Natural killer cell (primary cell): ENCODE results near the gene GPR82. TPM values are rescaled to one million over a fixed set of nuclear protein-coding genes. Genes with fewer than 3 reads are reported as not detected.
"Not testable (repeated sequence)": the region's sequence is repeated elsewhere in the genome, so short reads cannot be mapped to it uniquely, and the experiment has no call there.

ENCODE experiments used
- ATAC-seq, 3 donors: fragments of 150-1000 bp in 2 of 3; fragments of 200-7000 bp in 1 of 3; cut with Tn5 transposase; 1 replicate in 1 of 3; 2 replicates in 2 of 3; pipeline ENCODE4 v1.10.0; 2021; ENCODE audit warnings: mild to moderate bottlenecking in 2 of 3, moderate library complexity in 2 of 3
- DNase-seq, 2 donors: peaks; one replicate each; pipeline versions ENCODE4 v3.0.0 to v3.0.0-alpha.2; 2013 to 2021; ENCODE audit warnings: mixed read lengths in 1 of 2
- H3K27ac ChIP-seq: one replicate; pipeline ENCODE4 v1.5.1; 2013; ENCODE audit warnings: mild to moderate bottlenecking, low read length
- H3K27me3 ChIP-seq: one replicate; pipeline ENCODE4 v1.6.1; 2013; ENCODE audit warnings: low read length; ENCODE audit not compliant: control insufficient read depth, insufficient read depth
- H3K36me3 ChIP-seq: one replicate; pipeline ENCODE4 v1.6.1; 2013; ENCODE audit warnings: low read length; ENCODE audit not compliant: control insufficient read depth, insufficient read depth
- H3K4me1 ChIP-seq: one replicate; pipeline ENCODE4 v1.6.1; 2013; ENCODE audit warnings: low read length; ENCODE audit not compliant: control insufficient read depth, insufficient read depth
- H3K4me3 ChIP-seq: one replicate; pipeline ENCODE4 v1.5.1; 2013; ENCODE audit warnings: low read length
- H3K9me3 ChIP-seq: one replicate; pipeline ENCODE4 v1.6.1; 2013; ENCODE audit warnings: low read length; ENCODE audit not compliant: control insufficient read depth, insufficient read depth
- H3K27ac Mint-ChIP-seq, 2 donors: one replicate each; pipeline ENCODE4 v1.8.0; 2022; ENCODE audit warnings: mild to moderate bottlenecking in 2 of 2, mixed read lengths in 2 of 2, moderate library complexity in 1 of 2
- H3K27me3 Mint-ChIP-seq, 2 donors: one replicate each; pipeline ENCODE4 v1.8.0; 2022; ENCODE audit warnings: low read depth in 2 of 2, mixed read lengths in 2 of 2
- H3K36me3 Mint-ChIP-seq: one replicate; pipeline ENCODE4 v1.8.0; 2022; ENCODE audit warnings: mixed read lengths
- H3K4me1 Mint-ChIP-seq, 2 donors: one replicate each; pipeline ENCODE4 v1.8.0; 2022; ENCODE audit warnings: mixed read lengths in 2 of 2
- H3K4me3 Mint-ChIP-seq: one replicate; pipeline ENCODE4 v1.8.0; 2022; ENCODE audit warnings: mild to moderate bottlenecking, moderate library complexity, mixed read lengths
- H3K9me3 Mint-ChIP-seq, 2 donors: one replicate each; pipeline ENCODE4 v1.8.0; 2022; ENCODE audit warnings: mixed read lengths in 2 of 2
- CTCF ChIP-seq: fragments of 200-600 bp; IDR thresholded peaks from one replicate; pipeline ENCODE4 v1.8.0; 2022; ENCODE audit warnings: antibody characterized with exemption
- WGBS: methylation state at CpG from one replicate; pipeline ENCODE4 v1.1.7; 2013; ENCODE audit warnings: missing lambda C conversion rate; ENCODE audit not compliant: insufficient coverage; 5-methylcytosine and 5-hydroxymethylcytosine counted together
- intact Hi-C: fragments of 100-400 bp; cut with micrococcal nuclease; formaldehyde crosslinking; loops from one replicate; pipeline ENCODE4 v1.14.2; 2022
- total RNA-seq, 4 donors: library from RNA; stranded (reverse); fragments of 120-200 nt in 1 of 4; gene quantifications; one replicate each; pipeline versions ENCODE4 v1.2.3 to v1.2.4, GENCODE V29; 2013 to 2022

Gene GPR82
- 1 to 10 TPM in 1 of 3 donors, under 1 TPM in 2; 0.77 to 1.3 (median 0.80) TPM for total RNA-seq
- total RNA-seq (2013) = 6.3 TPM

- DNase-seq = no peak
- WGBS = no CpG with 5 or more reads among the region's 2 CpGs
- Mint-ChIP-seq H3K4me1 (peaks cover 33 to 44% of the 10 kb centered on the region in 2 donors), H3K9me3 (no peaks in the 10 kb centered on the region), H3K36me3 (peaks cover 7% of the 10 kb centered on the region), H3K27me3 (peaks cover 9 to 26% of the 10 kb centered on the region in 2 donors), H3K27ac (peak within 1 kb of the TSS in 1 of 2 donors; percentile 44), H3K4me3 (peak within 1 kb of the TSS; percentile 42)
- Histone ChIP-seq H3K27ac (no peak within 1 kb of the TSS), H3K27me3 (no peaks in the 10 kb centered on the region), H3K9me3 (peaks cover 5% of the 10 kb centered on the region), H3K36me3 (no peaks in the 10 kb centered on the region), H3K4me1 (peaks cover 26% of the 10 kb centered on the region), H3K4me3 (peak within 1 kb of the TSS; percentile 31)
- ATAC-seq = peak in 1 of 3 donors; percentile 15
- TF ChIP-seq CTCF = no peak
- intact Hi-C loops = no loop called here
These were observed at the start of gene GPR82 for GRCh38 chrX:41723826-41724225. Gene GPR82 (plus strand): TSS chrX:41724181. CDS start chrX:41727027, 2,846 bp downstream.

GRCh38 chrX:41676361-41676760 lies 47.6 kb upstream of the GPR82 start:
- H3K27ac Mint-ChIP-seq = not testable (repeated sequence)

GRCh38 chrX:41677183-41678060 lies 46.6 kb upstream of the GPR82 start:
- TF ChIP-seq CTCF = no peak
- Mint-ChIP-seq H3K27ac (no peak overlapping the region), H3K27me3 (peaks cover 0 to 4% of the 10 kb centered on the region in 2 donors), H3K4me1 (peaks cover 0 to 4% of the 10 kb centered on the region in 2 donors), H3K4me3 (no peak overlapping the region), H3K9me3 (no peaks in the 10 kb centered on the region), H3K36me3 (no peaks in the 10 kb centered on the region)
- no peak for ATAC-seq
- Histone ChIP-seq H3K27ac (no peak overlapping the region), H3K9me3 (no peaks in the 10 kb centered on the region), H3K4me3 (no peak overlapping the region), H3K27me3 (no peaks in the 10 kb centered on the region), H3K4me1 (no peaks in the 10 kb centered on the region), H3K36me3 (no peaks in the 10 kb centered on the region)
- intact Hi-C loops = no loop called here
- no peak for DNase-seq
- 100% methylated on average over 5 of the region's 6 CpGs for WGBS

More at GRCh38 chrX:41676361-41676760, 47.6 kb upstream of the GPR82 start:
- H3K4me3 ChIP-seq, H3K27ac ChIP-seq, intact Hi-C loops, H3K9me3 Mint-ChIP-seq, DNase-seq, H3K27me3 Mint-ChIP-seq, H3K4me1 ChIP-seq, H3K4me3 Mint-ChIP-seq, H3K9me3 ChIP-seq, H3K36me3 Mint-ChIP-seq, ATAC-seq, H3K36me3 ChIP-seq, H3K4me1 Mint-ChIP-seq, H3K27me3 ChIP-seq: not testable (repeated sequence)
- WGBS = 99% methylated on average over 13 of the region's 15 CpGs

- intact Hi-C loops = no loop called here
- Histone ChIP-seq H3K4me3 (no peak overlapping the region), H3K9me3 (no peaks in the 10 kb centered on the region), H3K27me3 (no peaks in the 10 kb centered on the region), H3K4me1 (peaks cover 8% of the 10 kb centered on the region), H3K27ac (no peak overlapping the region), H3K36me3 (no peaks in the 10 kb centered on the region)
- no peak overlapping the region for H3K4me3 Mint-ChIP-seq
- TF ChIP-seq CTCF = no peak
- no peak overlapping the region for H3K27ac Mint-ChIP-seq
- 90% methylated on average over 2 of the region's 3 CpGs for WGBS
- DNase-seq (no peak), ATAC-seq (no peak)
- H3K4me1 Mint-ChIP-seq = peaks cover 9% of the 10 kb centered on the region in 2 donors
- H3K27me3 Mint-ChIP-seq = peaks cover 3 to 23% of the 10 kb centered on the region in 2 donors
- H3K9me3 Mint-ChIP-seq = no peaks in the 10 kb centered on the region
- H3K36me3 Mint-ChIP-seq = no peaks in the 10 kb centered on the region
These were observed 39.8 kb upstream of the GPR82 start for GRCh38 chrX:41684138-41684537.
